HepG2 (cell line): Measurements from ENCODE around the gene C20orf204. TPM values are rescaled to one million over a fixed set of nuclear protein-coding genes. Genes with fewer than 3 reads are reported as not detected.

ENCODE experiments used
- AHDC1 ChIP-seq: sonication (generic); formaldehyde crosslinking; IDR thresholded peaks from 2 replicates; pipeline ENCODE4 v1.5.1; 2020; ENCODE audit warnings: mild to moderate bottlenecking, missing genetic modification reagents, borderline replicate concordance
- ARID2 ChIP-seq: sonication (generic); formaldehyde crosslinking; IDR thresholded peaks from 2 replicates; pipeline ENCODE4 v1.8.1; 2022; ENCODE audit warnings: mild to moderate bottlenecking, missing genetic modification reagents, borderline replicate concordance
- CEBPZ ChIP-seq: IDR thresholded peaks from 2 replicates; pipeline ENCODE4 v1.6.1; 2012; ENCODE audit warnings: low read length, improper control_type of control experiment
- EZH2 ChIP-seq: conservative IDR thresholded peaks from 2 replicates; pipeline ENCODE4 v1.6.1; 2012; ENCODE audit warnings: mild to moderate bottlenecking, low read depth, low read length, moderate library complexity
- HCFC1 ChIP-seq: fragments of 150-350 bp; IDR thresholded peaks from 2 replicates; pipeline ENCODE4 v1.6.1; 2014; ENCODE audit warnings: low read depth, low read length
- NBN ChIP-seq: fragments of 450-650 bp; conservative IDR thresholded peaks from 2 replicates; pipeline ENCODE4 v1.6.1; 2017
- NFE2L1 ChIP-seq: sonication (generic); formaldehyde crosslinking; IDR thresholded peaks from 2 replicates; pipeline ENCODE4 v1.4.0; 2020; ENCODE audit warnings: missing genetic modification reagents, mild to moderate bottlenecking, borderline replicate concordance
- RXRA ChIP-seq: sonication (generic); formaldehyde crosslinking; IDR thresholded peaks from 2 replicates; pipeline ENCODE4 v1.5.1; 2020; ENCODE audit warnings: missing genetic modification reagents
- SAFB2 ChIP-seq: sonication (generic); formaldehyde crosslinking; IDR thresholded peaks from 2 replicates; pipeline ENCODE4 v1.5.1; 2020; ENCODE audit warnings: missing genetic modification reagents, low read depth, mild to moderate bottlenecking, borderline replicate concordance
- TBP ChIP-seq: sonication (generic); formaldehyde crosslinking; IDR thresholded peaks from 2 replicates; pipeline ENCODE4 v1.5.0; 2020; ENCODE audit warnings: missing genetic modification reagents
- ZBTB3 ChIP-seq: sonication (generic); formaldehyde crosslinking; IDR thresholded peaks from 2 replicates; pipeline ENCODE4 v1.4.0; 2020; ENCODE audit warnings: low read depth, mild to moderate bottlenecking, moderate library complexity, missing genetic modification reagents, borderline replicate concordance
- ZNF407 ChIP-seq: sonication (generic); formaldehyde crosslinking; IDR thresholded peaks from one replicate; pipeline ENCODE4 v1.5.1; 2020; ENCODE audit warnings: mild to moderate bottlenecking, missing genetic modification reagents; ENCODE audit errors: not compliant biosample characterization
- ZNF543 ChIP-seq: sonication (generic); formaldehyde crosslinking; IDR thresholded peaks from 2 replicates; pipeline ENCODE4 v1.4.0; 2020; ENCODE audit warnings: mild to moderate bottlenecking, missing genetic modification reagents
- polyA plus RNA-seq, 8 experiments: library from polyadenylated mRNA; depleted of rRNA in 3 of 8; stranded (reverse) in 7 of 8; unstranded in 1 of 8; fragments of >200 nt; fragmentation: Illumina TruSeq in 4 of 8; extraction: Trizol in 4 of 8; gene quantifications; 2 replicates each; pipeline versions ENCODE4 v1.2.1 to v1.2.3, GENCODE V29; 2011 to 2016; ENCODE audit warnings: low read depth in 4 of 8, missing spikeins in 1 of 8, mixed read lengths in 1 of 8; ENCODE audit not compliant: insufficient read depth in 1 of 8
- total RNA-seq, 5 experiments: library from RNA; depleted of rRNA; stranded (reverse); fragments of >200 nt; fragmentation: Illumina TruSeq; extraction: Trizol; gene quantifications; 2 replicates each; pipeline ENCODE4 v1.2.3, GENCODE V29; 2016; ENCODE audit warnings: low read depth in 1 of 5

Gene C20orf204
- total and polyA plus RNA-seq, 2 of the 13 experiments (the other 11 are each of a cell fraction or from before 2014, with no cell fraction given), result 22.1 to 80.0 TPM

- TF ChIP-seq AHDC1 (CRISPR knock-in tag), result no peak
- no peak for TF ChIP-seq TBP (CRISPR knock-in tag)
- no peak for TF ChIP-seq ZNF407 (CRISPR knock-in tag)
- no peak for TF ChIP-seq ARID2
- TF ChIP-seq NFE2L1 (CRISPR knock-in tag), result 0 out of 2 replicates have a peak, but pooled peaks have one; percentile 14
- TF ChIP-seq CEBPZ, result no peak
- TF ChIP-seq HCFC1, result no peak
- TF ChIP-seq ZNF543 (CRISPR knock-in tag), result peak; percentile 96
- TF ChIP-seq SAFB2 (CRISPR knock-in tag), result no peak
- TF ChIP-seq NBN, result no peak
- TF ChIP-seq EZH2, result no peak
- peak; percentile 76; the same call in 1 of the 2 replicates for TF ChIP-seq RXRA (CRISPR knock-in tag)
- TF ChIP-seq ZBTB3 (CRISPR knock-in tag), result 0 out of 2 replicates have a peak, but pooled peaks have one; percentile 72
Observed at GRCh38 chr20:64035933-64036345, at the start of gene C20orf204 (continued).
